ENCODE data around the gene VWA8. TPM values are rescaled to one million over a fixed set of nuclear protein-coding genes. Genes with fewer than 3 reads are reported as not detected.
"Not testable (repeated sequence)": the region's sequence is repeated elsewhere in the genome, so short reads cannot be mapped to it uniquely, and the experiment has no call there.

VWA8 gene
- total and polyA plus RNA-seq, 7 experiments from 2014 or later = 4.8 to 26.3 (median 21.6) TPM

DNA sequence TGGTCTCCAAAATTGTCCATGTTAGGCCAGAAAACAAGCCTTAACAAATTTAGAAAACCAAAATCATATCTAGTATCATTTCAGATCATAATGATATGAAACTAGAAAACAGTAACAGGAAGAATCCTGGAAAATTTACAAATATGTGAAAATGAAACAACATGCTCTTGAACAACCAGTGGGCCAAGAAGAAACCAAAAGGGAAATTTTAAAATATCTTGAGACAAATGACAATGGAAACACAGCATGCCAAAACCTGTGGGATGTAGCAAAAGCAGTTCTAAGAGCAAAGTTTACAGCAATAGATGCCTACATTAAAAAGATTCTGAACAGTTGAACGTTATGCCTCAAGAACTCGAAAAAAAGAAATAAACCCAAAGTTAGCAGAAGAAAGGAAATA lies 32.6 kb downstream of the VWA8 start:
- Histone ChIP-seq H3K27me3 (ENCODE audit: control insufficient read depth in 2 of 2, insufficient read depth in 2 of 2, low read length in 2 of 2) (no peaks in the 10 kb centered on the region), H3K4me3 (ENCODE audit: low read length) (no peak overlapping the region), H3K9me3 (ENCODE audit: control insufficient read depth in 2 of 3, low read length in 3 of 3) (peaks cover 0 to 19% (median 6%) of the 10 kb centered on the region in 3 experiments), H3K4me1 (ENCODE audit: control insufficient read depth in 2 of 2, insufficient read depth in 2 of 2, low read length in 2 of 2) (peaks cover 0 to 6% of the 10 kb centered on the region in 2 donors), H3K36me3 (ENCODE audit: control insufficient read depth in 2 of 3, insufficient read depth in 3 of 3, low read length in 3 of 3) (peaks cover 0 to 10% (median 0%) of the 10 kb centered on the region in 3 experiments), H3K27ac (ENCODE audit: low read depth, low read length) (no peak overlapping the region)
- H3K27me3 Mint-ChIP-seq = no peaks in the 10 kb centered on the region
- peaks cover 16 to 47% (median 39%) of the 10 kb centered on the region in 7 donors for H3K4me1 Mint-ChIP-seq
- H3K9me3 Mint-ChIP-seq = peaks cover 10 to 43% (median 24%) of the 10 kb centered on the region in 11 donors
- intact Hi-C loops (cut with micrococcal nuclease) = loop anchor here in 1 of 2 donors (1.0 to 5.0 kb wide), 2 partner anchors 11 to 616 kb away; partner anchors contain the start of gene NAA16
- ATAC-seq (no peak), DNase-seq (no peak)
- CTCF ChIA-PET = no interaction called here
- peaks cover 14 to 76% (median 62%) of the 10 kb centered on the region in 5 donors for H3K36me3 Mint-ChIP-seq
- H3K27ac Mint-ChIP-seq = peak overlapping the region in 8 of 9 donors; percentile 2 to 67 (median 48)
- H3K4me3 Mint-ChIP-seq = peak overlapping the region; percentile 2 to 79 (median 71)
- POLR2A ChIA-PET = interaction anchor here (0.6 kb wide), 1 partner anchor 14 kb away, joined by 7 read pairs; no protein-coding TSS in a partner anchor

DNA sequence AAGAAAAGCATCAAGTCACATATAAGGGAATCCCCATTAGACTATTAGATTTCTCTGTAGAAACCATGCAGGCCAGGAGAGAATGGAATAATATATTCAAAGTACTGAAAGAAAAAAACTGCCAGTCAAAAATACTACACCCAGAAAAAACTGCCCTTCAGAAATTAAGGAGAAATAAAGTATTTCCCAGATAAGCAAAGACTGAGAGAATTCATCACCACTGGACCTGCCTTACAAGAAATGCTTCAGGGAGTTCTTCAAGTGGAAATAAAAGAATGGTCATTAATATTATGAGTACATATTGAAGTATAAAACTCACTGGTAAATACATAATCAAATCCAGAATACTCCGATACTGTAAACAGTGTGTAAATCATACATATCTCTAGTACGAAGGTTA lies 35.9 kb downstream of the VWA8 start:
- H3K36me3 Mint-ChIP-seq = peaks cover 13 to 78% (median 67%) of the 10 kb centered on the region in 5 donors
- ATAC-seq (no peak), DNase-seq (no peak)
- peaks cover 9 to 64% (median 29%) of the 10 kb centered on the region in 11 donors for H3K9me3 Mint-ChIP-seq
- CTCF ChIA-PET = no interaction called here
- no peak overlapping the region for H3K27ac Mint-ChIP-seq
- H3K27me3 ChIP-seq (ENCODE audit: control insufficient read depth in 2 of 2, insufficient read depth in 2 of 2, low read length in 2 of 2) = no peaks in the 10 kb centered on the region
- H3K27me3 Mint-ChIP-seq = no peaks in the 10 kb centered on the region
- no peak overlapping the region for H3K27ac ChIP-seq (ENCODE audit: low read depth, low read length)
- no peak overlapping the region for H3K4me3 Mint-ChIP-seq
- H3K4me1 ChIP-seq (ENCODE audit: control insufficient read depth in 2 of 2, insufficient read depth in 2 of 2, low read length in 2 of 2) = peaks cover 0 to 6% of the 10 kb centered on the region in 2 donors
- peaks cover 0 to 10% (median 0%) of the 10 kb centered on the region in 3 experiments for H3K36me3 ChIP-seq (ENCODE audit: control insufficient read depth in 2 of 3, insufficient read depth in 3 of 3, low read length in 3 of 3)
- peaks cover 0 to 19% (median 6%) of the 10 kb centered on the region in 3 experiments for H3K9me3 ChIP-seq (ENCODE audit: control insufficient read depth in 2 of 3, low read length in 3 of 3)
- intact Hi-C loops (cut with micrococcal nuclease) = loop anchor here in 1 of 2 donors (5.0 kb wide), 1 partner anchor 613 kb away; the partner anchor contains the start of gene NAA16
- POLR2A ChIA-PET = no interaction called here
- H3K4me1 Mint-ChIP-seq = peaks cover 18 to 46% (median 37%) of the 10 kb centered on the region in 7 donors
- no peak overlapping the region for H3K4me3 ChIP-seq (ENCODE audit: low read length)

DNA sequence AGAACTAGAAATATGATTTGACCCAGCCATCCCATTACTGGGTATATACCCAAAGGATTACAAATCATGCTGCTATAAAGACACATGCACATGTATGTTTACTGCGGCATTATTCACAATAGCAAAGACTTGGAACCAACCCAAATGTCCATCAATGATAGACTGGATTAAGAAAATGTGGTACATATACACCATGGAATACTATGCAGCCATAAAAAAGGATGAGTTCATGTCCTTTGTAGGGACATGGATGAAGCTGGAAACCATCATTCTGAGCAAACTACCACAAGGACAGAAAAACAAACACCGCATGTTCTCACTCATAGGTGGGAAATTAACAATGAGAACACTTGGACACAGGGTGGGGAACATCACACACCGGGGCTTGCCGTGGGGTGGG lies 38.0 kb downstream of the VWA8 start:
- ATAC-seq = not testable (repeated sequence)
- Mint-ChIP-seq H3K4me1 (peaks cover 20 to 47% (median 39%) of the 10 kb centered on the region in 7 donors), H3K36me3 (peaks cover 13 to 64% (median 57%) of the 10 kb centered on the region in 5 donors)

GRCh38 chr13:41919741-41920487 lies 41.0 kb downstream of the VWA8 start:
- H3K36me3 ChIP-seq (ENCODE audit: control insufficient read depth in 2 of 3, insufficient read depth in 3 of 3, low read length in 3 of 3) = no peaks in the 10 kb centered on the region
- Mint-ChIP-seq H3K36me3 (peaks cover 8 to 40% (median 33%) of the 10 kb centered on the region in 5 donors), H3K4me1 (peaks cover 28 to 65% (median 47%) of the 10 kb centered on the region in 7 donors), H3K4me3 (peak overlapping the region in 2 of 10 donors; percentile 2 to 60), H3K9me3 (peaks cover 6 to 37% (median 13%) of the 10 kb centered on the region in 11 donors), H3K27ac (no peak overlapping the region), H3K27me3 (no peaks in the 10 kb centered on the region)
- H3K4me3 ChIP-seq (ENCODE audit: low read length) = no peak overlapping the region
- H3K4me1 ChIP-seq (ENCODE audit: control insufficient read depth in 2 of 2, insufficient read depth in 2 of 2, low read length in 2 of 2) = peaks cover 11 to 15% of the 10 kb centered on the region in 2 donors
- ATAC-seq = no peak
- intact Hi-C loops (cut with micrococcal nuclease) = loop anchor here in 1 of 2 donors (5.0 to 10.0 kb wide), 4 partner anchors 127 to 903 kb away; partner anchors contain the start of genes AKAP11, DGKH and ELF1
- H3K27ac ChIP-seq (ENCODE audit: low read depth, low read length) = no peak overlapping the region
- no peaks in the 10 kb centered on the region for H3K27me3 ChIP-seq (ENCODE audit: control insufficient read depth in 2 of 2, insufficient read depth in 2 of 2, low read length in 2 of 2)
- ChIA-PET CTCF (interaction anchor here (0.7 kb wide), 1 partner anchor 150 kb away, joined by 3 read pairs; no protein-coding TSS in a partner anchor), POLR2A (no interaction called here)
- no peak for DNase-seq
- H3K9me3 ChIP-seq (ENCODE audit: control insufficient read depth in 2 of 3, low read length in 3 of 3) = peaks cover 0 to 12% (median 0%) of the 10 kb centered on the region in 3 experiments

More for the DNA sequence above, 38.0 kb downstream of the VWA8 start:
- POLR2A ChIA-PET; intact Hi-C loops (cut with micrococcal nuclease); H3K27me3 ChIP-seq (ENCODE audit: control insufficient read depth in 2 of 2, insufficient read depth in 2 of 2, low read length in 2 of 2); H3K4me1 ChIP-seq (ENCODE audit: control insufficient read depth in 2 of 2, insufficient read depth in 2 of 2, low read length in 2 of 2); H3K4me3 Mint-ChIP-seq; H3K36me3 ChIP-seq (ENCODE audit: control insufficient read depth in 2 of 3, insufficient read depth in 3 of 3, low read length in 3 of 3); H3K27ac Mint-ChIP-seq; DNase-seq; H3K27ac ChIP-seq (ENCODE audit: low read depth, low read length); H3K27me3 Mint-ChIP-seq; CTCF ChIA-PET; H3K4me3 ChIP-seq (ENCODE audit: low read length): not testable (repeated sequence)
- peaks cover 9 to 63% (median 29%) of the 10 kb centered on the region in 11 donors for H3K9me3 Mint-ChIP-seq
- peaks cover 0 to 19% (median 6%) of the 10 kb centered on the region in 3 experiments for H3K9me3 ChIP-seq (ENCODE audit: control insufficient read depth in 2 of 3, low read length in 3 of 3)

GRCh38 chr13:41919031-41919740 lies 41.7 kb downstream of the VWA8 start:
- intact Hi-C loops (cut with micrococcal nuclease) = loop anchor here in 1 of 2 donors (5.0 to 10.0 kb wide), 4 partner anchors 128 to 902 kb away; partner anchors contain the start of genes AKAP11, DGKH and ELF1
- peak overlapping the region in 1 of 9 donors; percentile 12 for H3K27ac Mint-ChIP-seq
- H3K4me1 ChIP-seq (ENCODE audit: control insufficient read depth in 2 of 2, insufficient read depth in 2 of 2, low read length in 2 of 2) = peaks cover 11 to 15% of the 10 kb centered on the region in 2 donors
- H3K36me3 Mint-ChIP-seq = peaks cover 7 to 32% (median 28%) of the 10 kb centered on the region in 5 donors
- peaks cover 5 to 29% (median 7%) of the 10 kb centered on the region in 11 donors for H3K9me3 Mint-ChIP-seq
- H3K27me3 ChIP-seq (ENCODE audit: control insufficient read depth in 2 of 2, insufficient read depth in 2 of 2, low read length in 2 of 2) = no peaks in the 10 kb centered on the region
- peaks cover 26 to 68% (median 47%) of the 10 kb centered on the region in 7 donors for H3K4me1 Mint-ChIP-seq
- peaks cover 0 to 5% (median 0%) of the 10 kb centered on the region in 3 experiments for H3K9me3 ChIP-seq (ENCODE audit: control insufficient read depth in 2 of 3, low read length in 3 of 3)
- H3K27ac ChIP-seq (ENCODE audit: low read depth, low read length) = no peak overlapping the region
- H3K36me3 ChIP-seq (ENCODE audit: control insufficient read depth in 2 of 3, insufficient read depth in 3 of 3, low read length in 3 of 3) = no peaks in the 10 kb centered on the region
- DNase-seq = no peak
- H3K27me3 Mint-ChIP-seq = no peaks in the 10 kb centered on the region
- CTCF ChIA-PET = no interaction called here
- ATAC-seq = no peak
- POLR2A ChIA-PET = no interaction called here
- H3K4me3 Mint-ChIP-seq = peak overlapping the region in 1 of 10 donors; percentile 60
- no peak overlapping the region for H3K4me3 ChIP-seq (ENCODE audit: low read length)

DNA sequence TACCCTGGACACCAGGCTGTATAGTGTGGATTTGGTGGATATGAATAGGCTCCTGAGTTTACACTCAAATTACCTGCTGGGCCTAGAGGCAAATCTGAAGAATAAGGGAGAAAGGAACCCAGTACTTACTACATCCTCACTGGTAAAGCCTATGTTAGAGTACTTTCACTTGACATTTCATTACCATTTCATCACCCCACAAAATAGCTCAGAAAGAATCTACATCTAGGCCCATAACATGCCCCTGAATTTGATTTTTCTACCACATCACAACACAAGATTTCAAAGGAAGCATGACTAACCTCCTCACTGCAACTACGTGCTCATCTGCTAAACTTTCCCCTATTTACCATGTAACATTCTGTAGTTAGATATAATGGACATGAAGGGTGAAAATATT lies 43.3 kb downstream of the VWA8 start:
- Mint-ChIP-seq H3K36me3 (peaks cover 0 to 24% (median 14%) of the 10 kb centered on the region in 5 donors), H3K9me3 (peaks cover 0 to 14% (median 0%) of the 10 kb centered on the region in 11 donors), H3K4me1 (peaks cover 26 to 67% (median 47%) of the 10 kb centered on the region in 7 donors), H3K27me3 (no peaks in the 10 kb centered on the region), H3K4me3 (peak overlapping the region in 8 of 10 donors; percentile 3 to 73 (median 34)), H3K27ac (peak overlapping the region in 7 of 9 donors; percentile 0 to 77 (median 33))
- Histone ChIP-seq H3K27ac (ENCODE audit: low read depth, low read length) (no peak overlapping the region), H3K9me3 (ENCODE audit: control insufficient read depth in 2 of 3, low read length in 3 of 3) (no peaks in the 10 kb centered on the region), H3K27me3 (ENCODE audit: control insufficient read depth in 2 of 2, insufficient read depth in 2 of 2, low read length in 2 of 2) (no peaks in the 10 kb centered on the region), H3K4me3 (ENCODE audit: low read length) (no peak overlapping the region), H3K36me3 (ENCODE audit: control insufficient read depth in 2 of 3, insufficient read depth in 3 of 3, low read length in 3 of 3) (no peaks in the 10 kb centered on the region), H3K4me1 (ENCODE audit: control insufficient read depth in 2 of 2, insufficient read depth in 2 of 2, low read length in 2 of 2) (peaks cover 11 to 15% of the 10 kb centered on the region in 2 donors)
- ATAC-seq (peak; percentile 72), DNase-seq (peak in 5 of 9 donors; percentile 14 to 42 (median 24))
- POLR2A ChIA-PET = interaction anchor here (0.6 kb wide), 1 partner anchor 1919 kb away, joined by 3 read pairs; no protein-coding TSS in a partner anchor
- intact Hi-C loops (cut with micrococcal nuclease) = loop anchor here (1.0 to 10.0 kb wide), 9 partner anchors 11 to 900 kb away; partner anchors contain the start of genes AKAP11 (in 1 of the 2), DGKH (in 1 of the 2), ELF1 (in 1 of the 2) and RGCC (in 1 of the 2)
- CTCF ChIA-PET = interaction anchor here (0.5 kb wide), 1 partner anchor 193 kb away, joined by 3 read pairs; no protein-coding TSS in a partner anchor
